OCI-LY7 (cell line): Measurements from ENCODE around the gene MGAT5B. TPM values are rescaled to one million over a fixed set of nuclear protein-coding genes. Genes with fewer than 3 reads are reported as not detected.

Source experiments
- BruUV-seq: library from RNA; stranded (reverse); fragments of 400-500 nt; replicated peaks from 2 replicates; lab custom pipeline; 2021; lab: Mats Ljungman, UMichigan
- CTCF ChIA-PET: fragments of 300-600 bp; sonication (Branson Sonifier 250); formaldehyde crosslinking; loops from one replicate; lab custom pipeline; 2022; ENCODE audit warnings: antibody characterized with exemption; ENCODE audit not compliant: unreplicated experiment; lab: Charles Lee
- POLR2A ChIA-PET: fragments of 300-600 bp; sonication (Branson Sonifier 250); formaldehyde crosslinking; loops from one replicate; lab custom pipeline; 2022; ENCODE audit warnings: antibody characterized with exemption; lab: Charles Lee
- DNase-seq: peaks from one replicate; pipeline ENCODE4 v3.0.0-alpha.2; 2015; ENCODE audit warnings: low spot score
- H2AFZ ChIP-seq: fragments of 200-600 bp; sonication (generic), shearing (Covaris generic); 2 replicates; pipeline ENCODE4 v1.6.1; 2014; ENCODE audit warnings: mild to moderate bottlenecking, antibody characterized with exemption, low read length, moderate library complexity
- H3K27ac ChIP-seq: fragments of 200-600 bp; sonication (generic); 2 replicates; pipeline ENCODE4 v1.5.1; 2014; ENCODE audit warnings: mixed run types, low read depth, mild to moderate bottlenecking, moderate library complexity, low read length, inconsistent platforms; ENCODE audit not compliant: poor library complexity, severe bottlenecking
- H3K36me3 ChIP-seq: fragments of 200-600 bp; sonication (generic); 2 replicates; pipeline ENCODE4 v1.6.1; 2014; ENCODE audit warnings: mild to moderate bottlenecking, antibody characterized with exemption, low read length, moderate library complexity, mixed read lengths; ENCODE audit not compliant: insufficient read depth
- H3K4me1 ChIP-seq: fragments of 200-600 bp; sonication (generic); 2 replicates; pipeline ENCODE4 v1.5.1; 2014; ENCODE audit warnings: mild to moderate bottlenecking, low read length; ENCODE audit not compliant: insufficient read depth, poor library complexity, severe bottlenecking
- H3K4me2 ChIP-seq: fragments of 200-600 bp; sonication (generic); 2 replicates; pipeline ENCODE4 v1.6.1; 2014; ENCODE audit warnings: mild to moderate bottlenecking, low read length
- H3K4me3 ChIP-seq: fragments of 200-600 bp; sonication (generic); 2 replicates; pipeline ENCODE4 v1.5.1; 2014; ENCODE audit warnings: mild to moderate bottlenecking, low read depth, low read length; ENCODE audit not compliant: poor library complexity, severe bottlenecking
- H3K79me2 ChIP-seq: fragments of 200-600 bp; sonication (generic); 2 replicates; pipeline ENCODE4 v1.6.1; 2016; ENCODE audit warnings: low read depth, mild to moderate bottlenecking, low read length, moderate library complexity, mixed read lengths; ENCODE audit not compliant: insufficient read depth
- H3K9me2 ChIP-seq: fragments of 200-600 bp; sonication (generic); 2 replicates; pipeline ENCODE4 v1.6.1; 2016; ENCODE audit warnings: mild to moderate bottlenecking, low read length, mixed read lengths; ENCODE audit not compliant: insufficient read depth
- H3K9me3 ChIP-seq: fragments of 200-600 bp; sonication (generic); 2 replicates; pipeline ENCODE4 v1.6.1; 2014; ENCODE audit warnings: mild to moderate bottlenecking, mixed run types, low read length, mixed read lengths
- H4K20me1 ChIP-seq: fragments of 200-600 bp; sonication (generic); 2 replicates; pipeline ENCODE4 v1.6.1; 2014; ENCODE audit warnings: mild to moderate bottlenecking, antibody characterized with exemption, low read length, moderate library complexity, mixed read lengths; ENCODE audit not compliant: insufficient read depth
- CTCF ChIP-seq: fragments of 200-600 bp; sonication (generic); conservative IDR thresholded peaks from 2 replicates; pipeline ENCODE4 v1.5.1; 2014; ENCODE audit warnings: mild to moderate bottlenecking, antibody characterized with exemption, low read length, moderate library complexity, mixed read lengths
- EZH2phosphoT487 ChIP-seq: fragments of 200-600 bp; sonication (generic); IDR thresholded peaks from 2 replicates; pipeline ENCODE4 v1.6.1; 2018; ENCODE audit warnings: low read depth, borderline replicate concordance, mild to moderate bottlenecking, mixed run types, antibody characterized with exemption, low read length, moderate library complexity, mixed read lengths
- intact Hi-C: fragments of 100-400 bp; cut with micrococcal nuclease; formaldehyde crosslinking; loops from one replicate; pipeline ENCODE4 v1.10.0; 2022; ENCODE audit not compliant: unreplicated experiment
- total RNA-seq, 2 experiments: library from RNA; depleted of rRNA in 1 of 2; stranded (reverse); fragments of >200 nt in 1 of 2; shearing (Covaris generic) in 1 of 2; gene quantifications; 2 replicates each; pipeline ENCODE4 v1.2.3, GENCODE V29; 2014 to 2022

The MGAT5B gene
- total RNA-seq, 2 experiments from 2014 or later, result 1.4 to 2.5 TPM

GRCh38 chr17:76834870-76835269 lies 33.3 kb upstream of the MGAT5B start:
- no peak overlapping the region for H3K27ac ChIP-seq
- no peaks in the 10 kb centered on the region for H4K20me1 ChIP-seq
- H3K79me2 ChIP-seq, result no peaks in the 10 kb centered on the region
- intact Hi-C loops, result no loop called here
- DNase-seq, result no peak
- H3K4me2 ChIP-seq, result no peak overlapping the region
- H3K9me3 ChIP-seq, result no peaks in the 10 kb centered on the region
- TF ChIP-seq EZH2phosphoT487 (no peak), CTCF (no peak)
- H3K4me1 ChIP-seq, result peaks cover 26% of the 10 kb centered on the region
- H3K36me3 ChIP-seq, result no peaks in the 10 kb centered on the region
- no TSS peak for BruUV-seq
- ChIA-PET POLR2A (interaction anchor here (1.2 kb wide), 1 partner anchor 107 kb away, joined by 3 read pairs; no protein-coding TSS in a partner anchor), CTCF (no interaction called here)
- no peak overlapping the region for H3K4me3 ChIP-seq
- H3K9me2 ChIP-seq, result no peaks in the 10 kb centered on the region
- no peak overlapping the region for H2AFZ ChIP-seq

GRCh38 chr17:76840443-76840767 lies 27.8 kb upstream of the MGAT5B start:
- no peaks in the 10 kb centered on the region for H3K9me2 ChIP-seq
- peak overlapping the region; percentile 59; the same call in 1 of the 2 replicates for H2AFZ ChIP-seq
- H3K9me3 ChIP-seq, result no peaks in the 10 kb centered on the region; the same call in 1 of the 2 replicates
- peak overlapping the region; percentile 93 for H3K27ac ChIP-seq
- peak overlapping the region; percentile 62 for H3K4me3 ChIP-seq
- DNase-seq, result peak; percentile 58
- ChIA-PET POLR2A (interaction anchor here (1.3 kb wide), 1 partner anchor 22 kb away, joined by 3 read pairs; no protein-coding TSS in a partner anchor), CTCF (interaction anchor here (0.6 kb wide), 1 partner anchor 572 kb away, joined by 4 read pairs; no protein-coding TSS in a partner anchor)
- H3K4me1 ChIP-seq, result peaks cover 75% of the 10 kb centered on the region
- H3K79me2 ChIP-seq, result no peaks in the 10 kb centered on the region
- TF ChIP-seq CTCF (no peak), EZH2phosphoT487 (no peak)
- BruUV-seq, result no TSS peak
- no peaks in the 10 kb centered on the region for H4K20me1 ChIP-seq
- H3K36me3 ChIP-seq, result no peaks in the 10 kb centered on the region
- intact Hi-C loops, result loop anchor here (5.0 to 10.0 kb wide), 2 partner anchors 302 to 604 kb away; partner anchors contain the start of gene SEC14L1
- H3K4me2 ChIP-seq, result peak overlapping the region; percentile 79
